Right cardiac atrium (tissue), 5 donors: ENCODE results near the gene MRPL24. TPM values are rescaled to one million over a fixed set of nuclear protein-coding genes. Genes with fewer than 3 reads are reported as not detected.
A peak's percentile ranks its signal among the peaks of the same experiment; 100 is the strongest.

Source experiments
- ATAC-seq, 2 donors: fragments of 200-7000 bp; cut with Tn5 transposase; one replicate each; pipeline versions ENCODE4 v1.8.0 to v1.9.1; 2020; ENCODE audit warnings: moderate library complexity in 2 of 2, mild to moderate bottlenecking in 1 of 2
- DNase-seq, 3 donors: peaks; one replicate each; pipeline ENCODE4 v3.0.0-alpha.2; 2020
- H3K27ac ChIP-seq: one replicate; pipeline ENCODE4 v1.5.1; 2013; ENCODE audit warnings: mild to moderate bottlenecking, low read length, control low read depth, moderate library complexity
- H3K27me3 ChIP-seq: one replicate; pipeline ENCODE4 v1.6.1; 2013; ENCODE audit not compliant: control insufficient read depth, insufficient read depth
- H3K4me1 ChIP-seq: one replicate; pipeline ENCODE4 v1.6.1; 2013; ENCODE audit warnings: low read length; ENCODE audit not compliant: control insufficient read depth, insufficient read depth
- H3K4me3 ChIP-seq: one replicate; pipeline ENCODE4 v1.5.1; 2013; ENCODE audit warnings: low read length, control low read depth
- H3K9me3 ChIP-seq: one replicate; pipeline ENCODE4 v1.6.1; 2013; ENCODE audit warnings: low read length; ENCODE audit not compliant: control insufficient read depth
- WGBS: extraction: QIAGEN DNeasy Blood & Tissue Kit; methylation state at CpG from one replicate; pipeline ENCODE4 v1.1.7; 2013; 5-methylcytosine and 5-hydroxymethylcytosine counted together
- intact Hi-C, 4 donors: fragments of 100-400 bp; cut with DNase I; formaldehyde crosslinking; loops; one replicate each; pipeline versions ENCODE4 v1.11.0 to v1.14.0; 2022 to 2023
- polyA plus RNA-seq: library from polyadenylated mRNA; stranded (reverse); fragments of 200-250 nt; gene quantifications from one replicate; pipeline ENCODE4 v1.2.3, GENCODE V29; 2013
- total RNA-seq, 4 donors: library from RNA; stranded (reverse); fragmentation: NEBNext Ultra II Directional; extraction: Animal tissue kit (Norgen Biotek cat#: 25700); gene quantifications; one replicate each; pipeline ENCODE4 v1.2.1, GENCODE V29; 2021
- donor health status: healthy with polysubstance abuse.
- donor health status: DM: no; HTN: yes; CAD: no.
- donor health status: DM: no; HTN: no; CAD: no.
- donor health status: DM: no; HTN: yes; CAD: no; lungs with severe emphysema.
- donor health status: DM: yes; HTN: yes; CAD: no.

MRPL24 gene
- total and polyA plus RNA-seq, 5 donors = 63.4 to 145 (median 78.5) TPM

- WGBS = 95% methylated on average over 4 of the region's 4 CpGs
Observed at GRCh38 chr1:156742801-156743200, 1.9 kb upstream of the MRPL24 start.

GRCh38 chr1:156742017-156742416 is 1.1 kb upstream of the MRPL24 start:
- Histone ChIP-seq H3K4me1 (peaks cover 6% of the 10 kb centered on the region), H3K27ac (peak overlapping the region; percentile 25), H3K27me3 (no peaks in the 10 kb centered on the region), H3K4me3 (no peak overlapping the region), H3K9me3 (no peaks in the 10 kb centered on the region)
- ATAC-seq (no peak), DNase-seq (peak in 1 of 3 donors; percentile 14)
- WGBS = 81% methylated on average over 3 of the region's 3 CpGs
- intact Hi-C loops = no loop called here

More at GRCh38 chr1:156742801-156743200, 1.9 kb upstream of the MRPL24 start:
- no peak overlapping the region for H3K27ac ChIP-seq
- peaks cover 10% of the 10 kb centered on the region for H3K4me1 ChIP-seq
- intact Hi-C loops = no loop called here
- H3K4me3 ChIP-seq = no peak overlapping the region
- no peaks in the 10 kb centered on the region for H3K27me3 ChIP-seq
- DNase-seq (peak in 1 of 3 donors; percentile 13), ATAC-seq (no peak)
- no peaks in the 10 kb centered on the region for H3K9me3 ChIP-seq

- DNase-seq = no peak
- intact Hi-C loops = no loop called here
- H3K4me3 ChIP-seq = peak overlapping the region; percentile 8
Observed at GRCh38 chr1:156741481-156741983, 644 bp upstream of the MRPL24 start.

GRCh38 chr1:156740237-156740740 is 599 bp downstream of the MRPL24 start:
- no peak for DNase-seq
- 25% methylated on average over 7 of the region's 7 CpGs for WGBS
- no peaks in the 10 kb centered on the region for H3K27me3 ChIP-seq
- peak overlapping the region; percentile 34 for H3K27ac ChIP-seq
- intact Hi-C loops = no loop called here
- peak; percentile 3 to 7 for ATAC-seq
- H3K9me3 ChIP-seq = no peaks in the 10 kb centered on the region
- H3K4me1 ChIP-seq = no peaks in the 10 kb centered on the region
- H3K4me3 ChIP-seq = peak overlapping the region; percentile 52

More at GRCh38 chr1:156741481-156741983, 644 bp upstream of the MRPL24 start:
- Histone ChIP-seq H3K9me3 (no peaks in the 10 kb centered on the region), H3K4me1 (peaks cover 6% of the 10 kb centered on the region), H3K27me3 (no peaks in the 10 kb centered on the region), H3K27ac (peak overlapping the region; percentile 71)
- 54% methylated on average over 8 of the region's 8 CpGs for WGBS
- peak in 1 of 2 donors; percentile 1 for ATAC-seq

- H3K9me3 ChIP-seq = no peaks in the 10 kb centered on the region
- H3K27ac ChIP-seq = no peak overlapping the region
- intact Hi-C loops = no loop called here
- peak in 1 of 3 donors; percentile 4 for DNase-seq
- H3K27me3 ChIP-seq = no peaks in the 10 kb centered on the region
- no peak for ATAC-seq
- WGBS = 78% methylated on average over 2 of the region's 2 CpGs
- H3K4me1 ChIP-seq = no peaks in the 10 kb centered on the region
- H3K4me3 ChIP-seq = no peak overlapping the region
Observed at GRCh38 chr1:156738916-156739315, 2.0 kb downstream of the MRPL24 start.

GRCh38 chr1:156738407-156738806 is 2.5 kb downstream of the MRPL24 start:
- ATAC-seq (no peak), DNase-seq (peak in 1 of 3 donors; percentile 39)
- Histone ChIP-seq H3K4me3 (no peak overlapping the region), H3K27ac (no peak overlapping the region), H3K9me3 (no peaks in the 10 kb centered on the region), H3K27me3 (no peaks in the 10 kb centered on the region), H3K4me1 (no peaks in the 10 kb centered on the region)
- intact Hi-C loops = no loop called here
- 94% methylated on average over 10 of the region's 10 CpGs for WGBS

- no peaks in the 10 kb centered on the region for H3K4me1 ChIP-seq
- H3K27ac ChIP-seq = no peak overlapping the region
- H3K4me3 ChIP-seq = no peak overlapping the region
- no peaks in the 10 kb centered on the region for H3K9me3 ChIP-seq
- DNase-seq (peak in 1 of 3 donors; percentile 53), ATAC-seq (no peak)
- intact Hi-C loops = no loop called here
- 93% methylated on average over 20 of the region's 20 CpGs for WGBS
- H3K27me3 ChIP-seq = no peaks in the 10 kb centered on the region
Observed at GRCh38 chr1:156733989-156734584, 6.8 kb downstream of the MRPL24 start.

GRCh38 chr1:156728599-156729462 is 12.1 kb downstream of the MRPL24 start, which contains the start of gene ISG20L2:
ISG20L2 (minus strand) TSS chr1:156728766; CDS start chr1:156727652, 1,114 bp downstream.
- intact Hi-C loops = loop anchor here in 2 of 4 donors (5.0 to 10.0 kb wide), 2 partner anchors 42 to 46 kb away; no protein-coding TSS in a partner anchor
- H3K4me1 ChIP-seq = peaks cover 18% of the 10 kb centered on the region
- no peaks in the 10 kb centered on the region for H3K9me3 ChIP-seq
- no peaks in the 10 kb centered on the region for H3K27me3 ChIP-seq
- H3K27ac ChIP-seq = peak within 1 kb of the TSS; percentile 78
- peak within 1 kb of the TSS; percentile 64 for H3K4me3 ChIP-seq
- under 1% methylated on average over 57 of the region's 57 CpGs for WGBS
- DNase-seq = peak; percentile 98 to 99 (median 99)
- peak; percentile 96 to 97 for ATAC-seq

GRCh38 chr1:156727926-156728598 is 12.8 kb downstream of the MRPL24 start, which contains the start of gene METTL25B:
METTL25B (plus strand) TSS chr1:156728469; CDS start chr1:156729105, 636 bp downstream.
- Histone ChIP-seq H3K9me3 (no peaks in the 10 kb centered on the region), H3K27ac (peak within 1 kb of the TSS; percentile 78), H3K4me1 (peaks cover 18% of the 10 kb centered on the region), H3K27me3 (no peaks in the 10 kb centered on the region), H3K4me3 (peak within 1 kb of the TSS; percentile 64)
- intact Hi-C loops = loop anchor here in 3 of 4 donors (2.0 to 10.0 kb wide), 3 partner anchors 37 to 47 kb away; no protein-coding TSS in a partner anchor
- under 1% methylated on average over 46 of the region's 46 CpGs for WGBS
- ATAC-seq (peak; percentile 84 to 85), DNase-seq (peak; percentile 87 to 93 (median 93))

GRCh38 chr1:156727492-156727891 is 13.4 kb downstream of the MRPL24 start:
- no peaks in the 10 kb centered on the region for H3K27me3 ChIP-seq
- ATAC-seq (no peak), DNase-seq (no peak)
- no peak overlapping the region for H3K27ac ChIP-seq
- WGBS = 52% methylated on average over 7 of the region's 7 CpGs
- H3K9me3 ChIP-seq = no peaks in the 10 kb centered on the region
- H3K4me3 ChIP-seq = peak overlapping the region; percentile 64
- intact Hi-C loops = loop anchor here in 3 of 4 donors (2.0 to 10.0 kb wide), 3 partner anchors 37 to 47 kb away; no protein-coding TSS in a partner anchor
- peaks cover 18% of the 10 kb centered on the region for H3K4me1 ChIP-seq
